Endothelial cell of umbilical vein (primary cell): ENCODE results near the gene SELENOM.
"Not testable (repeated sequence)": the region's sequence is repeated elsewhere in the genome, so short reads cannot be mapped to it uniquely, and the experiment has no call there.

ENCODE experiments used
- EZH2 ChIP-seq: IDR thresholded peaks from 2 replicates; pipeline ENCODE4 v1.6.1; 2012; ENCODE audit warnings: borderline replicate concordance, low read depth, mild to moderate bottlenecking, moderate library complexity, low read length, inconsistent platforms; ENCODE audit not compliant: severe bottlenecking
- FOS ChIP-seq: IDR thresholded peaks from 2 replicates; pipeline ENCODE4 v1.6.1; 2011; ENCODE audit warnings: mild to moderate bottlenecking, low read length, moderate library complexity, borderline replicate concordance; ENCODE audit not compliant: insufficient read depth

GRCh38 chr22:31073545-31074145 lies 33.7 kb downstream of the SELENOM start:
- TF ChIP-seq EZH2, FOS: not testable (repeated sequence)
